Sigmoid colon (tissue), 7 donors: ENCODE measurements around the gene ZNF763. TPM values are rescaled to one million over a fixed set of nuclear protein-coding genes. Genes with fewer than 3 reads are reported as not detected.
"Not testable (repeated sequence)": the region's sequence is repeated elsewhere in the genome, so short reads cannot be mapped to it uniquely, and the experiment has no call there.

Experiments
- DNase-seq: peaks from one replicate; pipeline ENCODE4 v3.0.0-alpha.2; 2019
- H3K27ac ChIP-seq, 4 donors: fragments of 200-600 bp; sonication (generic); one replicate each; pipeline ENCODE4 v1.5.1; 2016 to 2019; ENCODE audit warnings: mild to moderate bottlenecking in 1 of 4
- H3K27me3 ChIP-seq, 3 donors: fragments of 200-600 bp; sonication (generic); one replicate each; pipeline ENCODE4 v1.5.1; 2019; ENCODE audit warnings: mild to moderate bottlenecking in 1 of 3
- H3K36me3 ChIP-seq, 4 donors: fragments of 200-600 bp; sonication (generic); one replicate each; pipeline ENCODE4 v1.5.1; 2016 to 2019
- H3K4me1 ChIP-seq, 4 donors: fragments of 200-600 bp; sonication (generic); one replicate each; pipeline ENCODE4 v1.5.1; 2017 to 2019
- H3K4me3 ChIP-seq, 4 donors: fragments of 200-600 bp; sonication (generic); one replicate each; pipeline ENCODE4 v1.5.1; 2017 to 2019; ENCODE audit warnings: mild to moderate bottlenecking in 2 of 4, moderate library complexity in 1 of 4
- H3K9me3 ChIP-seq, 4 donors: fragments of 200-600 bp in 3 of 4; sonication (generic) in 3 of 4; one replicate each; pipeline versions ENCODE4 v1.5.1 to v1.6.1; 2013 to 2019
- CTCF ChIP-seq, 4 experiments: fragments of 450-650 bp in 3 of 4; fragments of 200-600 bp in 1 of 4; IDR thresholded peaks; one replicate each; pipeline ENCODE4 v1.5.1; 2016 to 2019; ENCODE audit warnings: antibody characterized with exemption in 4 of 4, mild to moderate bottlenecking in 3 of 4, moderate library complexity in 2 of 4
- EP300 ChIP-seq, 4 donors: sonication (generic); formaldehyde crosslinking; IDR thresholded peaks; one replicate each; pipeline ENCODE4 v1.6.1; 2017; ENCODE audit warnings: antibody characterized with exemption in 4 of 4
- POLR2A ChIP-seq, 2 donors: fragments of 450-650 bp; IDR thresholded peaks; one replicate each; pipeline ENCODE4 v1.6.1; 2016; ENCODE audit warnings: antibody characterized with exemption in 2 of 2, mild to moderate bottlenecking in 2 of 2, moderate library complexity in 2 of 2
- POLR2AphosphoS5 ChIP-seq, 4 donors: sonication (generic); formaldehyde crosslinking; IDR thresholded peaks; one replicate each; pipeline ENCODE4 v1.6.1; 2017; ENCODE audit warnings: antibody characterized with exemption in 4 of 4
- WGBS, 2 donors: extraction: QIAGEN DNeasy Blood & Tissue Kit; methylation state at CpG; one replicate each; pipeline ENCODE4 v1.1.7; 2013; 5-methylcytosine and 5-hydroxymethylcytosine counted together
- intact Hi-C: fragments of 100-400 bp; cut with DNase I; formaldehyde crosslinking; loops from one replicate; pipeline ENCODE4 v1.15.1; 2023
- polyA plus RNA-seq, 3 donors: library from polyadenylated mRNA; stranded (reverse); fragments of 200-250 nt; gene quantifications; one replicate each; pipeline ENCODE4 v1.2.3, GENCODE V29; 2013
- total RNA-seq, 4 donors: library from RNA; depleted of rRNA; stranded (reverse); fragments of >200 nt; gene quantifications; one replicate each; pipeline ENCODE4 v1.1.0, GENCODE V29; 2016
- donor health status: healthy with polysubstance abuse.
- donor health status: Bipolar disorder and iron deficiency.
- donor health status: healthy.

ZNF763 gene
- total and polyA plus RNA-seq, 7 donors: 2.3 to 11.9 (median 3.9) TPM

- intact Hi-C loops: no loop called here
Observed at GRCh38 chr19:11931051-11931450, 33.8 kb upstream of the ZNF763 start.

GRCh38 chr19:11931513-11931912, 33.3 kb upstream of the ZNF763 start:
- WGBS, 2 donors: 97% methylated on average over 3 of the region's 3 CpGs
- intact Hi-C loops: no loop called here

More at GRCh38 chr19:11931051-11931450, 33.8 kb upstream of the ZNF763 start:
- TF ChIP-seq CTCF (IDR thresholded peaks at IDR 0.05) (no peak), POLR2AphosphoS5 (IDR thresholded peaks at IDR 0.05) (no peak), POLR2A (IDR thresholded peaks at IDR 0.05) (no peak)
- DNase-seq: no peak
- Histone ChIP-seq H3K9me3 (peaks cover 0 to 2% (median under 1%) of the 10 kb centered on the region in 4 donors), H3K4me3 (no peak overlapping the region), H3K4me1 (peaks cover 0 to 11% (median 7%) of the 10 kb centered on the region in 4 donors), H3K27me3 (no peaks in the 10 kb centered on the region), H3K36me3 (no peaks in the 10 kb centered on the region), H3K27ac (no peak overlapping the region)
- WGBS, 2 donors: 76 to 91% methylated on average over 3 of the region's 3 CpGs

GRCh38 chr19:11935829-11936228, 29.0 kb upstream of the ZNF763 start:
- H3K4me1 ChIP-seq, H3K27ac ChIP-seq, H3K27me3 ChIP-seq, H3K4me3 ChIP-seq, intact Hi-C loops, DNase-seq: not testable (repeated sequence)
- 96 to 98% methylated on average over 3 of the region's 3 CpGs for WGBS, 2 donors
- Histone ChIP-seq H3K36me3 (peaks cover 0 to 13% (median 6%) of the 10 kb centered on the region in 4 donors), H3K9me3 (peaks cover 0 to 12% (median 5%) of the 10 kb centered on the region in 4 donors)

More at GRCh38 chr19:11931513-11931912, 33.3 kb upstream of the ZNF763 start:
- peaks cover 0 to 6% (median 2%) of the 10 kb centered on the region in 4 donors for H3K4me1 ChIP-seq
- DNase-seq: no peak
- H3K36me3 ChIP-seq: no peaks in the 10 kb centered on the region
- H3K9me3 ChIP-seq: peaks cover 0 to 2% (median under 1%) of the 10 kb centered on the region in 4 donors
- no peak for TF ChIP-seq POLR2A (IDR thresholded peaks at IDR 0.05)
- no peak for TF ChIP-seq CTCF (IDR thresholded peaks at IDR 0.05)
- no peak for TF ChIP-seq POLR2AphosphoS5 (IDR thresholded peaks at IDR 0.05)
- no peak for TF ChIP-seq EP300 (IDR thresholded peaks at IDR 0.05)
- no peaks in the 10 kb centered on the region for H3K27me3 ChIP-seq
- H3K27ac ChIP-seq: no peak overlapping the region
- H3K4me3 ChIP-seq: no peak overlapping the region

GRCh38 chr19:11938383-11938782, 26.5 kb upstream of the ZNF763 start:
- H3K36me3 ChIP-seq: peaks cover 0 to 31% (median 20%) of the 10 kb centered on the region in 4 donors
- H3K9me3 ChIP-seq: peaks cover 17 to 32% (median 23%) of the 10 kb centered on the region in 4 donors
- intact Hi-C loops, H3K27me3 ChIP-seq, H3K27ac ChIP-seq, DNase-seq, H3K4me3 ChIP-seq, H3K4me1 ChIP-seq: not testable (repeated sequence)
- 97 to 98% methylated on average over 3 of the region's 3 CpGs for WGBS, 2 donors

GRCh38 chr19:11941361-11941887, 23.4 kb upstream of the ZNF763 start:
- H3K27me3 ChIP-seq, H3K4me3 ChIP-seq, intact Hi-C loops, H3K4me1 ChIP-seq, DNase-seq, H3K27ac ChIP-seq: not testable (repeated sequence)
- peaks cover 0 to 50% (median 29%) of the 10 kb centered on the region in 4 donors for H3K36me3 ChIP-seq
- 97 to 98% methylated on average over 29 of the region's 29 CpGs for WGBS, 2 donors
- H3K9me3 ChIP-seq: peaks cover 30 to 62% (median 44%) of the 10 kb centered on the region in 4 donors

GRCh38 chr19:11942008-11942842, 22.6 kb upstream of the ZNF763 start:
- TF ChIP-seq POLR2AphosphoS5 (IDR thresholded peaks at IDR 0.05) (no peak), POLR2A (IDR thresholded peaks at IDR 0.05) (no peak), CTCF (IDR thresholded peaks at IDR 0.05) (no peak), EP300 (IDR thresholded peaks at IDR 0.05) (no peak)
- no peaks in the 10 kb centered on the region for H3K27me3 ChIP-seq

More at GRCh38 chr19:11942008-11942842, 22.6 kb upstream of the ZNF763 start:
- WGBS, 2 donors: 96 to 97% methylated on average over 10 of the region's 10 CpGs
- Histone ChIP-seq H3K27ac (no peak overlapping the region), H3K9me3 (peaks cover 31 to 69% (median 50%) of the 10 kb centered on the region in 4 donors), H3K4me3 (no peak overlapping the region), H3K36me3 (peaks cover 0 to 58% (median 37%) of the 10 kb centered on the region in 4 donors), H3K4me1 (no peaks in the 10 kb centered on the region)
- no peak for DNase-seq
- intact Hi-C loops: no loop called here
